Kidney epithelial cell (primary cell): ENCODE results near the gene GJA4. TPM values are rescaled to one million over a fixed set of nuclear protein-coding genes. Genes with fewer than 3 reads are reported as not detected.

ENCODE experiments used
- DNase-seq: peaks from one replicate; pipeline ENCODE4 v3.0.0-alpha.2; 2010; ENCODE audit warnings: low read depth
- H3K27me3 ChIP-seq: 2 replicates; pipeline ENCODE4 v1.6.0; 2011; ENCODE audit warnings: low read length; ENCODE audit not compliant: control insufficient read depth, insufficient read depth
- H3K36me3 ChIP-seq: 2 replicates; pipeline ENCODE4 v1.5.1; 2011; ENCODE audit warnings: low read length; ENCODE audit not compliant: control insufficient read depth, insufficient read depth
- H3K4me3 ChIP-seq: 2 replicates; pipeline ENCODE4 v1.5.1; 2011; ENCODE audit warnings: low read depth, mild to moderate bottlenecking, control low read depth, low read length
- CTCF ChIP-seq: IDR thresholded peaks from 2 replicates; pipeline ENCODE4 v1.5.1; 2011; ENCODE audit warnings: mild to moderate bottlenecking, moderate library complexity, low read length, control low read depth, inconsistent platforms; ENCODE audit not compliant: insufficient read depth, poor library complexity, severe bottlenecking
- total RNA-seq: library from RNA; depleted of rRNA; stranded (reverse); fragments of >200 nt; gene quantifications from 2 replicates; pipeline ENCODE4 v1.2.3, GENCODE V29; 2015

GJA4 gene
- total RNA-seq, 1 donor from 2014 or later: not detected

- no peak within 1 kb of the TSS for H3K4me3 ChIP-seq
- no peak for TF ChIP-seq CTCF
- DNase-seq: no peak
- no peaks in the 10 kb centered on the region for H3K36me3 ChIP-seq
- no peaks in the 10 kb centered on the region for H3K27me3 ChIP-seq
These were observed 37.7 kb upstream of the GJA4 start, which contains the start of gene GJB5 for GRCh38 chr1:34754964-34755637. GJB5 (plus strand) TSS chr1:34755047; CDS start chr1:34757331, 2,284 bp downstream.

GRCh38 chr1:34755961-34756360 lies 36.8 kb upstream of the GJA4 start:
- no peak for TF ChIP-seq CTCF
- H3K4me3 ChIP-seq: no peak overlapping the region
- no peaks in the 10 kb centered on the region for H3K27me3 ChIP-seq
- no peak for DNase-seq
- H3K36me3 ChIP-seq: no peaks in the 10 kb centered on the region

- no peaks in the 10 kb centered on the region for H3K27me3 ChIP-seq
- no peak for DNase-seq
- no peak overlapping the region for H3K4me3 ChIP-seq
- TF ChIP-seq CTCF: no peak
- no peaks in the 10 kb centered on the region for H3K36me3 ChIP-seq
These were observed 35.4 kb upstream of the GJA4 start for GRCh38 chr1:34757386-34757785.

GRCh38 chr1:34758751-34759150 lies 34.0 kb upstream of the GJA4 start:
- DNase-seq: peak; percentile 73
- Histone ChIP-seq H3K36me3 (no peaks in the 10 kb centered on the region), H3K27me3 (no peaks in the 10 kb centered on the region), H3K4me3 (no peak overlapping the region)
- no peak for TF ChIP-seq CTCF

GRCh38 chr1:34759503-34760357 lies 33.1 kb upstream of the GJA4 start, which contains the start of gene GJB4:
GJB4 (plus strand) TSS chr1:34759740; CDS start chr1:34761255, 1,515 bp downstream.
- H3K36me3 ChIP-seq: no peaks in the 10 kb centered on the region
- H3K4me3 ChIP-seq: no peak within 1 kb of the TSS
- DNase-seq: no peak
- peak; percentile 10 for TF ChIP-seq CTCF
- no peaks in the 10 kb centered on the region for H3K27me3 ChIP-seq
